Amniotic stem cell (primary cell): ENCODE results near the gene PLPP4.

Experiments used
- DNase-seq: peaks from one replicate; lab custom pipeline; 2025; lab: John Stamatoyannopoulos, UW

Gene PLPP4

GRCh38 chr10:120610791-120611190 is 153.8 kb downstream of the PLPP4 start:
- DNase-seq = no peak

DNA sequence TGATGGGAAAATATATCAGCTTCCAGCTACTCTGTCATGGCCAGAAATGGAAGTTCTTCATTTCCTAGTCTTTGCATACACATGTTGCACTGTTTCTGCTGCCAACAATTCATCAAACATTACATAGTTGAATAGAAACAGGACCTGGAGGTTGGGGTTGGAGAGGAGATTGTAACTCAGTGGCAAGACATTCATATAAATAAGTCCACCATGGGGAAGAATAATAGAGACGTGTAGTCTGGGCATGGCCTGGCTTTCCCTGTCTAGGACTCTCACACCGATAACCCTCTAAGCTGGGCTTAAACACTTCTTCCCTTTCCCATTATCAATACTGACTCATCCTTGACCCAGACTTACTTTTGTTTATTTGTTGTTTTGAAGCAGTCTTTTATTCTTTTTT is 155.7 kb downstream of the PLPP4 start:
- no peak for DNase-seq

- no peak for DNase-seq
Observed at GRCh38 chr10:120613180-120613579, 156.2 kb downstream of the PLPP4 start.

- no peak for DNase-seq
Observed at GRCh38 chr10:120614680-120615079, 157.7 kb downstream of the PLPP4 start.

DNA sequence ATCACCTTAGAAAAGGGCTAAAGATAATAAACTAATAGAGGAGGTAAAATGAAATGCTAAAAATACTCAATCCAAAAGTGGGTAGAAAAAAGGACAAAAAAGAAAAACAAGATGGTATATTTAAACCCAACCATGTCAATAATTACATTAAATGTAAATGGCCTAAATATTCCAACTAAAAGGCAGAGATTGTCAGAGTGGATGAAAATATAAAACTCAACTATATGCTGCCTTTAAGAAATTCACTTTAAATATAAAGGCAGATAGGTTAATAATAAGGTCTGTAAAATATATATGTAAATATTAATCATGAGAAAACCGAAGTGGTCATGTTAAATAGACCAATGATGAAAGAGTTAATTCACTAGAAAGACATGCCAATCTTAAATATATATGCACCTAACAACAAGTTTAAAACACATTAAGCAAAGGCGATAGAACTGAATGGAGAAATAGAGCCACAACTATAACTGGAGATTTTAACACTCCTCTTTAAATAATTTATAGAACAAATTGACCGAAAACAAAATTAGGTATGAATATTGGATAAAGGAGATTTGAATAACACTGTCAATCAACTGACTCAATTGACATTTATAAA is 159.4 kb downstream of the PLPP4 start:
- DNase-seq = no peak

- DNase-seq = no peak
Observed at GRCh38 chr10:120628197-120628596, 171.2 kb downstream of the PLPP4 start.

DNA sequence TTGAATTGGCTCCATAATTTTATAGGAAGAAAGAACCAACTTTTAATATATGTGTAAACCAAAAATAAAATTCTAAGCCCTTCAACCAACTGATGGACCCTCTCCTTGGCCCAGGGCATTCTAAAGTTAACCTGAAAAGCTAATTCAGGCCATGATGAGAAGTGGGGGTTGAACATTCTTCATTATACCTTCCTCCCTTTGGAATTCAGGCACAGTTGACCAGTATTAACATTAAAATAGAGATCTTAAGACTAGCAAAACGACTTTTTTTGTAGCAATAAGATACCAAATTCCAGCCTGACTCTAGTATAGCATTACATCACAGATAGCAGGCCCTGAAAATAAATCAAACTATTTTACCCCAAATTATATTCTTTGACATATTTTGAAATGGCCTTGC is 173.2 kb downstream of the PLPP4 start:
- DNase-seq = no peak

GRCh38 chr10:120632047-120632446 is 175.0 kb downstream of the PLPP4 start:
- DNase-seq = no peak

DNA sequence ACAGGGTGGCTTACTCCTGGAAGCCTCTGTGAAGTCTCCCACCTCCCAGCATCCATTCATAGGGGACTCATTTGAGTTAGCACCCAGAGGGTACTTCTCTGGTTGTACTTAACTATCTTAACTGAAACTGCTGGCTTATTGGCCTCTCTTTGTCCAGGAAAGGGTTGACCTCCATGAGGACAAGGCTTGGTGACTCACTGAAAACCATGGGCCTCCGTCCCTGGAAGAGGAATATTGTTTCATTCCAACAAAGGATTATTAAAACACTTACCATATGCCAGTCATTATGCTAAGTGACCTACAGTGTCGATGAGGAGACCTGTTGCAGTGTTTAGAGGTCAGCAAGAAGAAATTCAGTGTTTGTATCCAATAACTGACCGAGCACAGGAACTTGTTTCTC is 175.9 kb downstream of the PLPP4 start:
- no peak for DNase-seq

DNA sequence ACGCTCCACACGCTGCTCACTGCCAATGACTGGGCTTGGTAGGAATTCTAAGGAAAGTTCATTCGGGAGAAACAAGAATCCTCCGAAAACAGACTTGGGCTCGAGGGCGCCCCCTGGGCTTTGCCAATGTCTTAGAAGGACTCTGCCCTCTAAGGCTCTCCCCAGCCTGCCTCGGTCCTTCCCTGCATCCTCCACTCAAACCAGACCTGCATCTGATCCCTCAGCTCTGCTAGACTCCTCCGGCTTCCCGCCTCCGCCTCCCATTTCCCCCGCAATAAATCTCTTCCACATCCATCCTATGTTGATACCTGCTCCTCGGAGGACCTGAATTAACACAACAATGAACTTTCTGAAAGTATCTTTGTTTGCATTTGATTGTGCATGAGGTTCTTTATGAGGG is 177.6 kb downstream of the PLPP4 start:
- DNase-seq = no peak
